HG02763 (cell line): ENCODE measurements around the gene CD99.

Experiments used
- ATAC-seq: cut with Tn5 transposase; IDR thresholded peaks from one replicate; pipeline ENCODE4 v1.9.1; 2021; ENCODE audit warnings: mild to moderate bottlenecking, moderate library complexity; ENCODE audit not compliant: unreplicated experiment

Gene CD99

DNA sequence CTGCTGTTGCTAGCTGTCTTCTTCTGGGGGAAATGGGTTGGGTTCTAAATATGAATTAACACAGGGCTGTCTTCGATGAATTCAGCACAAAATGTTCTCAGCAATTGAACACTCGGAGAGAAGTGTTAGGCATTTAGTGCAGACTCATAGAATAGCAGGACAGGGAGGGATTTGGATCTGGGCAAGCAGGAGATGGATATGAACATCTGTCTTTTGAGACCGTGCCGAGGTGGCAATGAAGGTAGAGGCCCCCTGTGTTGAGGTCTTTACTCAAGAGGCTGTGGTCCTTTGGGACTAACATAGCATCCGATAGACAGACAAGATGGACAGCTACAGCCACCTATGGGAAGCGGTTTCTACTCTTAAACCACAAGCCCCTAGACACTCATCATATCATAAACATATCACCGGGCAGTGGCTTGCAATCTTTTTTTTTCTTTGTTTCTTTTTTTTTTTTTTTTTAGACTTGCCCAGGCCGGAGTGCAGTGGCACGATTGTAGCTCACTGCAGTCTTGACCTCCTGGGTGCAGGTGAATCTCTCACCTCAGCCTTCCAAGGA is 6.7 kb downstream of the CD99 start:
- ATAC-seq: no peak

DNA sequence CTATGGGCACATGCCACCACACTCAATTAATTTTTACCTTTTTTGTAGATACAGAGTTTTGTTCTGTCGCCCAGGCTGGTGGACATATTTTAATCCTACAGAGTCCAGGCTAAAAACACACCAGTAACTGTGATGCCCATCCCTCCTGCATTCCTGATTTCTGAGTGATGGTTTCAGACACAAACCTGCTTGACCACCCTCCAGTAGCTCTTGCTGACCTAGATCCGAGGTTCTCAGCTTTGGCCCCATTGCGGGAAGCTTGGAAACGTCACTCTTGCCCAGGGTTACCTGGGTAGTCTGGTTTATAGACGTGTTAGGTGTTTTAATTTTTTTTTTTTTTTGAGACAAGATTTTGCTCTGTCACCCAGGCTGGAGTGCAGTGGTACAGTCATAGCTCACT is 7.5 kb downstream of the CD99 start:
- no peak for ATAC-seq

DNA sequence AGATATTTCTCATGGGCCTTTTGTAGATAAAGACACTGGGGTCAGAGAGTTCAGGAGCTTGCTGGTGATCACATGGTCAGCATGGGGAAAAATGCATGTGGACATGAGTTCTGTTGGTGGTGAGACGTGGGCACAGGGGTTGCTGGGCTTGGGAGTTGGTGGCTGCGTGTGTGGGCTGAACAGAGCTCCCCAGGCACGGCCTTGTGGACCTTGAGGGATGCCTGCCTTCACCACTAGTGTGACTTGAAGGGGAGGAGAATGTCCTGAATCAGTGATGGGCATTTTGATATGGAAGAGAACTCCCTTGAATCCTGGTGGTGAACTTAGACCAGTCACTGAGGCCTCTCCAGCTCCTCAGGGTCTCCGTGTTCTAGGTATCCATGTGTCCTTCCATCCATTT is 8.9 kb downstream of the CD99 start:
- ATAC-seq: no peak

DNA sequence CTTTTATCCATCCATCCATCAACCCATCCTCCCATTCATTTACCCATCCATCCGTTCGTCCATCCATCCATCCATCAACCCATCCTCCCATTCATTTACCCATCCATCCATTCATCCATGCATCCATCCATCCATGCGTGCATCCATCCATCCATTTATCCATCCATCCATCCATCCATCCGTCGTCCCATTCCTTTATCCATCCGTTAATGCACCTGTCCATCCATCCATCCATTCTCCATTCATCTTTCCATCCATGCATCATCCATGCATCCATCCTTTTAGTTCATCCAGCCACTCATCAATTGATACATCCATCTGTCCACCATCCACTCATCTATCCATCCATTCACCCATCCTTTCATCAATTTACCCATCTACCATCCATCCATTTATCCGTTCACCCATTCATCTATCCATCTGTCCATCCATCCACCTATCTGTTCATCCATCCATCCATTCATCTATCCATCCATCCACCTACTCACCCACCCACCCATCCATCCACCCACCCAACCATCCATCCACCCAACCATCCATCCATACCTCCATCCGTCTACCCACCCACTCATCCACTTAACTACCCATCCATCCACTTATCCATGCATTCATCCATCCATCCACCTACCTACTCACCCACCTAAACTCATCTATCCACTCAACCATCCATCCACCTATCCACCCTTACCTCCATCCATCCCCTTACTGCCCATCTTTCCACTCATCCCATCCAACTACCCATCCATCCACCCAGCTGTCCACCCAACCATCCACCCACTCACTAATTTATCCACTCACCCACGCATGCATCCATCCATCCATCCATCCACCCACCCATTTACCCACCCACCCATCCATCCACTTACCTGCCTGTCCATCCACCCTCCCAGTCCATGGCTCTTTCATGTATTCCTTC is 9.6 kb downstream of the CD99 start:
- no peak for ATAC-seq

DNA sequence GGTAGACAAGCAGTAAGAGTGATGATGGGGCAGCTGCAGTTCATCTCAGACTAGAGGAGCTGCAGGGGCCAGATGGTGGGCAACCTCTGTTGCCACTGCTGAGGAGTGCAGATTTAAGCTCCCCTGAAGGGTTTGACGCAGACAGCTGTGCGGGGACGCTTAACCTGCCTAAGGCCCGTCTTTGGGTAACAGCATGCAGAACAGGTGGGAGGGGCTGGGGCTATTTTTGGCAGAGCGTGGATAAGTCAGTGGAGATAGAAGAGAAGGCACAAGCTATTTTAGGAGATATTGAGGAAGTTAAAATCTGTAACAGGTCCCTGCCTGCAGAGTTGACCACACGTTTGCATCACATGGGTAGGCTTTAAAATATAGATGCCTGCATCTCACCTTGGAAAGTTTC is 10.5 kb downstream of the CD99 start:
- no peak for ATAC-seq

DNA sequence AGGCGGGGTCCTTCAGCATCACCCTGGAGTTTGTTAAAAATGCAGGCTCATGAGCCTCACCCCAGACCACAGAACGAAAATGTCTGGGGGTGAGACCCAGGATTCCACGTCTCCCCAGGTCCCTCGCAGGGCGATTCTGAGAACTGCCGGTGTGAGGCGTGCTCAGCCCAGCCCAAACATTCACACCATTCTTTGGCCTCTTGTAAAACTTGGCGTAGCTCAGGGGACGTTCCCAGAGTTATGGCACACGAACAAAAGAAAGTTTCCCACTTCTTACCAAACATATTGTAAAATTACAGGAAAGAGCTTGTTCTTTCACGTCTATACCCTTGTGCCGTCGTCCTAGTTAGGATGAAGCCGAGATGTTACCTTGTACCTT is 12.9 kb downstream of the CD99 start:
- ATAC-seq: no peak

DNA sequence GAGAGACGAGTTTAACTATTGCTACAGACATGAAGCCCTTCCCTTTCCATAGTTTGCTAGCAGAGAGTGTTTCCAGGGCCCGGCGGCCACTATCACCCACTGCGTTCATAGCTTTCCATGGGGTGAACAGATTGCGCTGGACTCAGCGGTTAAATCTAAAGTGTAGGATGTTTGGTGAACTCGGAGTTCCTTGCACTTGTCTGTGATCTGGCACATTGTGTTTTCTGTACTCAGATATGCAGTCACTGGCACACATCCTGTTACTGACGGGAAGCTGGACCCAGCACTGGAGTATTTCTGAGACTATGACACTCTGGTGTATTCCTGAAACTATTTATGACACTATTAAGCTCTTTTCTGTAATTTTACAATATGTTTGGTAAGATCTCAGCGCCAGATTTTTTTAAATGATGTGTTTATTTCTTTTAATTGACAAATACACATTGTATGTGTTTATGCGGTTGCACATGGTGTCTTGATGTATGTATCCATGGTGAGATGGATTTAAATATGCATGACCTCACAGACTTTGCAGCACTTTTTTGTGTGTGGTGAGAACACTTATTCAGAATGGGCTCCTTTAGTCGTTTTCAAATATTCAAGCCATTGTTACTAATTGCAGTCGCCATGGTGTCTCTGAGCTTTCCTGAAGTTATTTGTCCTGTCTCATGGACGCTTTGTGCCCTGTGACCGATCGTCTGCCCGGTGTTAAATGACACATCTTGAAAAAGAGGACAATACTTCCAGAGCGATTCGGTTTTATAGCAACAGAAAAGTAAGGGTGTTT is 14.1 kb downstream of the CD99 start:
- no peak for ATAC-seq

DNA sequence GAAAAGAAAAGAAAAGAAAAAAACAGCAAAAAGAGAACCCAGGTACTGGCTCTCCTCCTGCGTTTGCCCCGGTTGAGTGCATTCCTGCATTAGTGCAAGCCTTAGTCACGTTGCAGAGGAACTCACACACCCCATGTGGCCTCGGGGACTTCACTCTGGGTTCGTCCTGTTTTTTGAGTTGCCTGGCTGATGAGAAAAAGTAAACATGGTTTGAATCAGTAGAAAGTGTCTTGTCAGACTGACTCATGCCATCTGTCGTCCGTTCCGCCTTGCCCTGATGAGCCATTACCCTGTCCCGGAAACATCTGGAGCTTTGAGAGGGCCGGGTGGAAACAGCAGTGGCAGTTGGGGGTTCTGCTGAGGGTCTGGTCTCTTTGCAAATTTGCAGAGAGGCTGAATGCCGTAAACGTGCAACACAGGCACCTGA is 16.3 kb downstream of the CD99 start:
- ATAC-seq: peak; percentile 92

DNA sequence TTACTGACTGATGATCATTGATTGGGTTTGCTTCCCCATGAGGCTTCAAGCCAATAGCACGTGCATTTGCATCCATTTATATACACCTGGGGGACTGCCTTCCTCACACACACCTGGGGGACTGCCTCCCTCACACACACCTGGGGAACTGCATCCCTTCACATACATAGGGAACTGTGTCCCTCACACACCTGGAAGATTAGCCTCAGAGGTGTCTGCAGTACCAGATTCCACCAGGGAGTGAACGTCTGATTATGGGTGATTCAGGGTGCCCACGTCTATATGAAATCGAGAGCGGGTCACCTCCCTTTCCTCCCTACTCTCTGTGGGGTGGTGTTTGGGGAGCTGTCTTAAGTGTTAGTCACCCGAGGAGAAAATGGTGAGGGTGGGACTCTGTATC is 16.9 kb downstream of the CD99 start:
- no peak for ATAC-seq

DNA sequence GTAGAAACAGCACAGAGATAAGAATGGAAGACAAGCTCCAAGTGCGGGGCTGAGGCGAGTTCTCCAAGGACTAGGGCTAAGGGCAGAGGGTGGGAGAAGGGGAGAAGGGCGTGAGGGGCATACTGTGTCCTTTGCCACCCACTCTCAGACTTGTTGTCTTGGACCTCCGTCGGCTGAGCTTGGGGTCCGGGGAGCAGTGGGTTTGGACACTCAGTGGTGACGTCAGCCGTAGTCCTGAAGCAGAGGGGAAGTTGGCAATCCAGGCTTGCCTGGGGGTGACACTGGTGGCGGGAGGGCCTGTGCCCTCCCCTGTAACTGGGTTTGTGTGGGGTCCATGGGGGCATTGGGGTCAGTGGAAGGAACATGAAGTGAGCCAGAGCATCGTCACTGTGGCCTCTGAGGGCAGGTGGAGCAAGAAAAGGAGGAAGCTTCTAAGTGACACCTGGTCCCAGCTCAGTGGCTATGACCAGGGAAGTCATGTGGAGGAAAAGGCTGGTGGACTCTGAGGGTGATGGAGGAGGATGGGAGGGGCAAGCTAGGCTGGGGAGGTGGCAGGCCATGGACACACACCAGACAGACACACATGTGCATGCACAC is 17.6 kb downstream of the CD99 start:
- ATAC-seq: no peak

DNA sequence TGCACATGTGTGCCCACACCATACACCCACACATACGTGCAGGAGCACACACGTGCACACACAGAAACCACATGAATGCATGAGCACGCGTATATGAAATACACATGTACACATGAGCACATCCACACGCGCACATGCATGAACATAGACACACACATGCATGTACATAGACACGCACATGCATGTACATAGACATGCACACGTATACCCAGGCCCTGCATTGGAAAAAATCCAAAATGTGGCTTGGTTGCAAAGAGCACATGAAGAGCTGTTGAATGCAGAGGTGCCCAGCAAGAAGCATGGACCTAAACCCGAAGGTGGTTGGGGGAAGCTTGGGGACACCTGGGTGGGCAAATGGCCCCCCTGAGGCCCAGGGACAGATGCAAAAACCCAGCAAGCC is 18.5 kb downstream of the CD99 start:
- no peak for ATAC-seq

DNA sequence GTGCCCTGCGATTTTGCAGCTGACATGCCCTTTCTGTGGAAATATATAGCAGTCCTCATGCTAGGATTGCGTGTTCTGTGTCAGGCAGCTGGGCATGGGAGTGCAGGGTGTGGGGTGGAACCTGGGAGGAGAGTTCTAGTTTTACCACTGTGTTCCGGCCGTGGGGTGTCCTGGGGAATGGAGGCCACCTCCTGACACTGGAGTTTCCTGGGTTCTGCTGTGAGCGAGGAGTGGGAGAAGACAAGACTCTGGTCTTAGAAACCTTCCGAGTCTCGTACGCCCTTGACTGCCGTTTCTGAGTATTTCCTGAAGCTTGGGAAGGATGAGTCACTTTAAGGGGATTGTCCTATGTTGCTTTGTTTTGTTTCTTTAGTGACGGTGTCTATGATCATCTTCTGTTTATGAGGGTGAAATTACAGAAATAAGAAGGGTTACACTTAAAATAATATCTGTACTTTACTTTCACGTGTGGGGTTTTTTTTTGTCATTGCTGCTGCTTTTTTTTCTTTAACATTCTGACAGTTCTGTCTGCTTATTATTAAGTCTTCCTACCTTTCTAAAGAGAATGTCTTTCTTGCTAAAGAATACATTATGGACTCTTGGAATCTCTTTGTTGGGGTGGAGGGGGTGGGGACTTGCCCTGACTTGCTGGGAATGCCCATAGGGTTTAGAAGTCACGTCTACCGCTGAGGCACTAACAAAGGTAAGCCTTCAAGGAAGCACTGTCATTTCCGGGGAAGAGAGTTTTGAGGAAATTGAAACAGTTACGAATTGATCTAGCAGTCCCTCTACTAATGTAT is 19.1 kb downstream of the CD99 start:
- no peak for ATAC-seq

DNA sequence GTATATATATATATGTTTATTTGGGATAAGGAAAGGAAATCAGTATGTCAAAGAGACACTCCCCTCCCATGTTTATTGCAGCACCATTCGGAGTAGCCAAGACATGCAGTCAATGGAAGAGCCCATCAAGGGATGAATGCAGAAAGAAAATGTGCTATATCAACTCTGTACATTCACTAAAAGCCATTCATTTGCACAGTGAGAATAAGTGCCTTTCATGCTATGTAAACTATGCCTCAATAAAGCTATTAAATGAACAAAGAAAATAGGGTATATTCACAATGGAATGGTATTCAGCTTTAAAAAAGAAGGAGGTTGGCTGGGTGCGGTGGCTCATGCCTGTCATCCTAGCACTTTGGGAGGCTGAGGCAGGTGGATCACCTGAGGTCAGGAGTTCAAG is 20.3 kb downstream of the CD99 start:
- no peak for ATAC-seq

DNA sequence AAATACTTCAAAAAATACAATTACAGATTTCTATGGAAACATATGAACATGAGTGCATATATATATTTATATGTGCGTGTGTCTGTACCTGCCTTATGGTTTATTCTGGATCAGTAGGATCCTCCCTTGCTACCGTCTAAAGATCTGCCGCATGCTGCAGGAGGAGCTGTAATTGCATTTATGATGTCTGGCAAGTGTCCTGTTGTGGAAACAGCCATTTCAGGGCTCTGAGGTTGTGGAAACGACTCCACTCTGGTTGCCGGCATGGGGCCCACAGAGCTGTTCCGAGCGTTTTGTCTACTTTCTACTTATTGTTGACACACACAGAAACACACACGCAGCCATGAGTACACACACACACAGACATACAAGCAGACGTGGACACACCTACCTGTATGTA is 21.3 kb downstream of the CD99 start:
- no peak for ATAC-seq

DNA sequence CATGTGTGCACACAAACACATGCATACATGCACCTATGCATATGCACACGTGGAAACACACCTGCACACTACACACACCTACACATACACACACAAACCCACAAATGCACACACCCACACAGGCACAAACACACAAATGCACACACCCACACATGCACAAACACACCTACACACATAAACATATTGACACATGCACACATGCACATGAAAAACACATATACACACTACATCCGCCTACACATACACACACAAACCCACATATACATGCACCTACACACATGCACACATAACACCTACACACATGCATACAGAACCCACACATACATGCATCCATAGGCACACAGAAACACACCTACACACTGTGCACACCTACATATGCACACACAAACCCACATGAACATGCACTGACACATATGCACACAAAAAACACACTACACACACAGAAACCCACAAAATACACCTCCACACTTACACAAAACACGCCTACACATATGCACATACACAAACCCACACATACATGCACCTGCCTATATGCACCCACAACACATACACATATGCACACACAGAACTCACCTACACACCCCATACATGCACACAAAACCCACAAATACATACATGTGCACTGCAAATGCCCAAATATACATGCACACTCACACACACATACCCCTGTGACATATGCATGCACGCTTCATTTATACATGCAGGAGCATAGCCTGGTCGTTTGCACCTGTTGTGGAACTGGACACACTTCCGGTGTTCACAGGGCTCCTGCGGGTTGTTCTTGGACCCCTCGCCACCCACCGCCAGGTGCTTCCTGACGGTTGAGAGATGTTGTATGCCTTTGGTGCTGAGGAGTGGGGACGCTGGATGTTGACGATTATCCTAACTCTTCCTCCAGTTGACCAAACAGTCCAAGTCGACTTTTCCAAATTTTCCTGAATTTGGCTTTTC is 22.1 kb downstream of the CD99 start:
- no peak for ATAC-seq

DNA sequence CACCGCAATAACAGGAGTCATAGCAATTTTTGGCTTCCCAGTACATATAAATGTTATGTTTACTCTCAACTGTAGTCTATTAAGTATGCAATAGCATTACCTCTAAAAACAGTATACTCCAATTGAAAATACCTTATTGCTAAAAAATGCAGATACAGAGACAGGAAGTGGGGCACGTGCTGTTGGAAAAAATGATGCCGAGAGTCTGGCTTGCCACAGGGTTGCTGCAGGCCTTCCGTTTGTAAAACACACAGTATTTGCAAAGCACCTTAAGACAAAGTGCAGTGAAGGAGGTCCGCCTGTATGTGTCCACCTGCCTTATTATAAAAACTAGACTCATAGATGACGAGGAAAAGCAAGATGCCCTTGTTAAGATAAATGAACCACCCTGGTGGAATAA is 23.5 kb downstream of the CD99 start:
- no peak for ATAC-seq

DNA sequence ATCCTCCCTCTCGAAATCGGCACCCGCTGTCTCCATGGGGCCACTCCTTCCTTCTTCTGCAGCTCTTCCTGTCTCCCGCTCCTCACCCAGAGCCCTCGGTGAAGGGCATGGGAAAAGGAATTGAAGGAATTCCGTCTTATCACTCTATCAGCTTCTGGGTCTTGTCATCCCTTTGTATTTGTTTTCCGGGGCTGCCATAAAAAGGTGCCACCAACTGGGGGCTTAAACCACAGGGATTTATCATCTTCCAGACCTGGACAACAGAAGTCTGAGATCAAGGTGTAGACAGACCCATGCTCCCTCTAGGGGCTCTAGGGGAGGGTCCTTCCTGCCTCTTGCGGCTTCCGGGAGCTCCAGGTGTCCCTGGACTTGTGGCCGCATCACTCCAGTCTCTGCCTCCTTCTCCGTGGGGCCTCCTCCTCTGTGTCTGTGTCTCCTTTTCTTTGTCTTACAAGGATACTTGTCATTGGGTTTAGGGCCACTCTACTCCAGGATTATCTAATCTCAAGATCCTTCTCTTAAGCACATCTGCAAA is 24.0 kb downstream of the CD99 start:
- no peak for ATAC-seq

DNA sequence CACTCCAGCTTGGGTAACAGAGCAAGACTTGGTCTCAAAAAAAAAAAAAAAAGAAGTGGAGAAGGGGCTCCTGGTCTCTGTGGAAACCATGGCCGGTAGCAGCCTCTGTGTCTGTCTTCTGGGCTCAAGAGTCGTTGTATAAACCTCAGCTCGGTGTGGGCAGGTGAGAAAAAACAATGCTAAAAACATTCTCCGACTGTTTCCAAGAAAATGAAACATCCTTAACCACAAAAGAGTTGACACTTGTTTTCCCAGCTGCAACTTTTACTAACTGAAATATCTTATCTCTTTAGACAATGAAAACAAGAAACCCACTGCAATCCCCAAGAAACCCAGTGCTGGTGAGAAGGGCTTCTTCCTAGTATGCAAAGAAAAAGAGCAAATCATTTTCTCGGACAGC is 26.2 kb downstream of the CD99 start:
- no peak for ATAC-seq

DNA sequence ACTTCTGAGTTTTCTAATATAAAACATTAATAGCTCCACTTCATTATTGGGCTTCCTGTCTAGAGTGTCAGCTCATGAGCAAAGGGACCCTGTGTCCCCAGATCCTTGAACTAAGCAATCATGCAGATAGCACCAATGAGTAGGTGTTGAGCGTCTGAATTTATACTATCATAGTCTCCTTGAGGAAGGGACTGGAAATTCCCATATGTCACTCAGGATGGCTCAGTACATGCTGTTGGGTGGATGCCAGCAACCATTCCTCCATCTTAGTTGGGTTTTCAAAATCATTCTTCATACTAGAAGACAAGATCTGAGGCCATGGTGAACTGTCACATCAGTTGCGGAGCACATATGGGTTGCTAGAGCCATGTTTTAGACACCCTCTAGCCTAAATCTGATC is 27.7 kb downstream of the CD99 start:
- no peak for ATAC-seq
